Stimulated activated naive CD8-positive, alpha-beta T cell treated with anti-CD3 and anti-CD28 coated beads, Interleukin-15, Interleukin-2, amounts not matched to agents 100 ng/mL and 50 ng/mL, for 24 hours (primary cell): ENCODE measurements around the gene OPTN.

ENCODE experiments used
- H3K27ac Mint-ChIP-seq: one replicate; pipeline ENCODE4 v1.8.0; 2021; ENCODE audit warnings: mild to moderate bottlenecking, mixed read lengths
- H3K27me3 Mint-ChIP-seq: one replicate; pipeline ENCODE4 v1.8.0; 2021; ENCODE audit warnings: mixed read lengths
- H3K36me3 Mint-ChIP-seq: one replicate; pipeline ENCODE4 v1.8.0; 2021; ENCODE audit warnings: low read depth, mixed read lengths
- H3K4me1 Mint-ChIP-seq: one replicate; pipeline ENCODE4 v1.8.0; 2021; ENCODE audit warnings: low read depth, mixed read lengths
- H3K4me3 Mint-ChIP-seq: one replicate; pipeline ENCODE4 v1.8.0; 2021; ENCODE audit warnings: mild to moderate bottlenecking, mixed read lengths
- H3K9me3 Mint-ChIP-seq: one replicate; pipeline ENCODE4 v1.8.0; 2021; ENCODE audit warnings: mixed read lengths

Gene OPTN

GRCh38 chr10:13102002-13102794 lies 2.2 kb downstream of the OPTN start:
- H3K4me1 Mint-ChIP-seq, result peaks cover 57% of the 10 kb centered on the region
- no peaks in the 10 kb centered on the region for H3K36me3 Mint-ChIP-seq
- peak overlapping the region; percentile 9 for H3K4me3 Mint-ChIP-seq
- H3K9me3 Mint-ChIP-seq, result no peaks in the 10 kb centered on the region
- H3K27ac Mint-ChIP-seq, result peak overlapping the region; percentile 0
- H3K27me3 Mint-ChIP-seq, result no peaks in the 10 kb centered on the region

DNA sequence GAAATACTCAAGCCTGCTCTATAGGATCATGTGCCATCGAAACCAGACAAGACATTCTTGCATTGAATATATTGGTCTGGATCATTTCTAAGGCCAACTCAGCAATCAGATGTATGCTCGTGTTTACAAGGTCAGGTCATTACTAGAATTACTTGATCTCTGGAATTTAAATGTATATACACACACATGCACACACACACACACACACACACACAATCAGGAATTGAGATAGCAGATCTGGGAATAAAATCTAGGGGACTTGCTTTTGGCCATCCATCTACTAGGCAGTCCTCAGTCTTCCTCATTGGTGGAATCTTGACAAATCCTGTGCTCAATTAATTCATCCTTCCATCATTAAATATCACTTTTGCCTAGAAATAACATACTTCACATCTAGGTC lies 3.6 kb downstream of the OPTN start:
- H3K27ac Mint-ChIP-seq, result no peak overlapping the region
- no peaks in the 10 kb centered on the region for H3K9me3 Mint-ChIP-seq
- H3K4me3 Mint-ChIP-seq, result no peak overlapping the region
- H3K36me3 Mint-ChIP-seq, result no peaks in the 10 kb centered on the region
- no peaks in the 10 kb centered on the region for H3K27me3 Mint-ChIP-seq
- H3K4me1 Mint-ChIP-seq, result peaks cover 65% of the 10 kb centered on the region

DNA sequence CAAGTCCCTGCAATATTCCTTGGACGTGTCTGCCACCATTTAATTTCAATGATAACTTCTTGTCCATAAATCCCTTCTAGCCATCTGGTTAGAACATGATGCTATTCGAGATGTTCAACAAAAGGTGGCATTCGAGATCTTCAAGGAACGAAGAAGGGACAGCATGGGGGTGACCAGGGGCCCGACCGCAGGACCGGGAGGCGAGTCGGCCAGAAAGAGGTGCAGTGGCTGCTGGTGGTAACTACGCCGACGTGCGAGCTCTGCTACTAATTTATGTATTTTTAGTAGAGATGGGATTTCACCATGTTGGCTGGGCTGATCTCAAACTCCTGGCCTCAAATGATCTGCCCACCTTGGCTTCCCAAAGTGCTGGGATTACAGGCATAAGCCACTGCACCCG lies 4.7 kb downstream of the OPTN start:
- H3K4me3 Mint-ChIP-seq, result no peak overlapping the region
- H3K27ac Mint-ChIP-seq, result no peak overlapping the region
- H3K36me3 Mint-ChIP-seq, result no peaks in the 10 kb centered on the region
- H3K9me3 Mint-ChIP-seq, result no peaks in the 10 kb centered on the region
- H3K27me3 Mint-ChIP-seq, result no peaks in the 10 kb centered on the region
- H3K4me1 Mint-ChIP-seq, result peaks cover 71% of the 10 kb centered on the region

DNA sequence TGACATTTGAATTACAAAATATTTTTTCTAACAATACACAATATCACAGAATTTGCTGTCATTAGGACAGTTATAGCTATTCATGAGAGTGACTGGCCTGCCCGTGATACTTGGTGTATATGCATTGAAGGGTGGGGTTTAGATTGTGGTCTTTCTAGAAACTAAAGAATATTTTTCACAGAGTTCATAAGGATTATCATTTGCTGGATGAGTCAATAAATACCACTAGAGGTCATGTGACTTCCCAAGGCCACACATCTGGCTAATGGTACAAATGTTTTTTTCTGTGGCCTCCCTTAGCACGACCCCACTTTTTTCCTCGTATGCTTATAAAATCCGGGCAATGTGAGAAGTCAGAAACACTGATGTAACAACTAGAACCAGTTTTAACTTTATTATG lies 5.2 kb downstream of the OPTN start:
- Mint-ChIP-seq H3K27me3 (no peaks in the 10 kb centered on the region), H3K27ac (peak overlapping the region; percentile 78), H3K4me3 (no peak overlapping the region), H3K9me3 (no peaks in the 10 kb centered on the region), H3K36me3 (peaks cover 3% of the 10 kb centered on the region), H3K4me1 (peaks cover 74% of the 10 kb centered on the region)

- Mint-ChIP-seq H3K9me3 (no peaks in the 10 kb centered on the region), H3K36me3 (peaks cover 12% of the 10 kb centered on the region), H3K27ac (peak overlapping the region; percentile 34), H3K27me3 (no peaks in the 10 kb centered on the region), H3K4me3 (no peak overlapping the region), H3K4me1 (peaks cover 78% of the 10 kb centered on the region)
Measured at GRCh38 chr10:13106387-13107045, 6.6 kb downstream of the OPTN start.

DNA sequence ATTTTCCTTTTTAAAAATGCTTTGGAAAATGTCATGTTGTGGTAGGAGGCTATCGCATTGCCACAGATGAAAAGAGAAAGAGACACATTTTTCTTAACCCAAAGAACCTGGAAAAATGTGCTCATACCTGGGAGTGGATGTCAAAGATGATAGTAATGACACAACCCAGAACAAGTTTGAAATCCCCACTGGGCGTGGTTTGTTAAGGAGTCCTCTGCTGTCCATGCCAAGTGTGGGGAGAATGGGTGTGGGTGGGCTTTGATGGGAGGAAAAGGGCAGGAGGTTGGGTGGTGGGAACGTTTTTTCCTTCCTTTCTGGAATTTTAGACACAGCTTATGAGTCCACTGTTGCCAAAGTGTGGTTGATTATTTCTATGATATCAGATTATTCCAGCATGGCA lies 10.9 kb downstream of the OPTN start:
- no peaks in the 10 kb centered on the region for H3K27me3 Mint-ChIP-seq
- peak overlapping the region; percentile 72 for H3K27ac Mint-ChIP-seq
- H3K4me3 Mint-ChIP-seq, result peak overlapping the region; percentile 6
- H3K36me3 Mint-ChIP-seq, result peaks cover 34% of the 10 kb centered on the region
- H3K4me1 Mint-ChIP-seq, result peaks cover 54% of the 10 kb centered on the region
- no peaks in the 10 kb centered on the region for H3K9me3 Mint-ChIP-seq

DNA sequence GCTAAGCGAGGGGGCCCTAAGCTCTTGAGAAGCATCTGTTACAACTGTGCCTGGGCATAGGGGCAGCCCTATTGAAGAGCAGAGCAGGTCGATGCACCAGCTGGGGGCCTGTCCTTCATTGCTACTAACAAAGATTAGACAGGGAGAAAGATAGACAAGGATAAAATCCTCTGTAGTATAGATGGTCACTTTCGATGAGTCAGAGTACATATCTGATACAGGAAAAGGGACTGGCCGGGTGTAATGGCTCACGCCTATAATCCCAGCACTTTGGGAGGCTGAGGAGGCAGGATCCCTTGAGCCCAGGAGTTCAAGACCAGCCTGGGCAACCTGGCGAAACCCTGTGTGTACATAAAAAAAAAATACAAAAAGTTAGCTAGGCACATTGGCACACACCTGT lies 13.6 kb downstream of the OPTN start:
- Mint-ChIP-seq H3K4me1 (peaks cover 48% of the 10 kb centered on the region), H3K9me3 (no peaks in the 10 kb centered on the region), H3K27ac (no peak overlapping the region), H3K4me3 (no peak overlapping the region), H3K36me3 (peaks cover 50% of the 10 kb centered on the region), H3K27me3 (no peaks in the 10 kb centered on the region)

DNA sequence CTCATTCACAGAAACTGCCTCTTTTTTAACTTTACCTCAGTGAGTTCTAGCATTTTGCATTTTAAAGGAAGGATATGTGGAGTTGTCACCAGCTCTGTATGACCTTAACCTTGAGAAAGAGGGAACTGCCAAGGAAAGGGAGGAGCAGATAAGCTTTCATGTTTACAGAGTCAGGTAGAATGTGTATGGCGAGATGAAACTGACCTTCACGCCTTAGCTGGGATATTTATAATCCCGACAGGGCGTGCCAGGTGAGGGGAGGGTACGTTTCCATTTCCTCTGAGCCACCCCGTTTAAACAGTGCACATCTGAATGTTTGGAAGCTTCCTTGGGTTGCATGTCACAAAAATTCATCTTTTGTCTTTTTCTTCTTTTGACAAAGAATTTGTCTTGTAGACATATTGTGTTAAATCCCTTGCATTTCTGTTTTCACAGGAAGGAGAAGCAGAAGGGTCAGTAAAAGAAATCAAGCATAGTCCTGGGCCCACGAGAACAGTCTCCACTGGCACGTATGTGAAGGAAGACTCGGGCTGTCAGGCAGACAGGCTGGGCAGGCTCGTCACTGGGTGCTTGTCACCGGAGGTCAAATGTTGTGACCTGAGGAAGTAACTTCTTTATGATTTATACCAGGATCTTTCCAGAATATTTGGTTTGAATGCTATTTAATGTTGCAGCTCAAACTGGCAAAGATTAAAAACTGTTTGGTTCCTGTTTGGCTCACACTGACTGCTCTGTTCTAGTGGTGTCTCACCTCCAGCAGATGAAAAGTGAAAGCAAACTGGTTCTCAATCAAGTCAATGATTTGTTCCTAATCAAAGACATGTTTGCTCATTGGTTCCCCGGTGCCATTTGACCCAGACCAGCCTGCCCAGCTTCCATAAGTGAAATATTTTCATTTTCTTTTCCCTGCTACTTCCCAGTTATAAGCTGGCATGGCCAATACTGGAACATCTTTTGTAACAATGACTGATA lies 16.2 kb downstream of the OPTN start:
- H3K27me3 Mint-ChIP-seq, result no peaks in the 10 kb centered on the region
- H3K9me3 Mint-ChIP-seq, result no peaks in the 10 kb centered on the region
- peak overlapping the region; percentile 57 for H3K4me3 Mint-ChIP-seq
- H3K4me1 Mint-ChIP-seq, result peaks cover 28% of the 10 kb centered on the region
- peak overlapping the region; percentile 48 for H3K27ac Mint-ChIP-seq
- H3K36me3 Mint-ChIP-seq, result peaks cover 61% of the 10 kb centered on the region

GRCh38 chr10:13117841-13118783 lies 18.1 kb downstream of the OPTN start:
- H3K4me1 Mint-ChIP-seq, result peaks cover 22% of the 10 kb centered on the region
- H3K36me3 Mint-ChIP-seq, result peaks cover 69% of the 10 kb centered on the region
- H3K27me3 Mint-ChIP-seq, result no peaks in the 10 kb centered on the region
- H3K27ac Mint-ChIP-seq, result no peak overlapping the region
- no peak overlapping the region for H3K4me3 Mint-ChIP-seq
- H3K9me3 Mint-ChIP-seq, result no peaks in the 10 kb centered on the region

- Mint-ChIP-seq H3K27me3 (no peaks in the 10 kb centered on the region), H3K4me1 (peaks cover 22% of the 10 kb centered on the region), H3K27ac (no peak overlapping the region), H3K9me3 (no peaks in the 10 kb centered on the region), H3K36me3 (peaks cover 74% of the 10 kb centered on the region), H3K4me3 (no peak overlapping the region)
Measured at GRCh38 chr10:13118784-13119410, 18.9 kb downstream of the OPTN start.

DNA sequence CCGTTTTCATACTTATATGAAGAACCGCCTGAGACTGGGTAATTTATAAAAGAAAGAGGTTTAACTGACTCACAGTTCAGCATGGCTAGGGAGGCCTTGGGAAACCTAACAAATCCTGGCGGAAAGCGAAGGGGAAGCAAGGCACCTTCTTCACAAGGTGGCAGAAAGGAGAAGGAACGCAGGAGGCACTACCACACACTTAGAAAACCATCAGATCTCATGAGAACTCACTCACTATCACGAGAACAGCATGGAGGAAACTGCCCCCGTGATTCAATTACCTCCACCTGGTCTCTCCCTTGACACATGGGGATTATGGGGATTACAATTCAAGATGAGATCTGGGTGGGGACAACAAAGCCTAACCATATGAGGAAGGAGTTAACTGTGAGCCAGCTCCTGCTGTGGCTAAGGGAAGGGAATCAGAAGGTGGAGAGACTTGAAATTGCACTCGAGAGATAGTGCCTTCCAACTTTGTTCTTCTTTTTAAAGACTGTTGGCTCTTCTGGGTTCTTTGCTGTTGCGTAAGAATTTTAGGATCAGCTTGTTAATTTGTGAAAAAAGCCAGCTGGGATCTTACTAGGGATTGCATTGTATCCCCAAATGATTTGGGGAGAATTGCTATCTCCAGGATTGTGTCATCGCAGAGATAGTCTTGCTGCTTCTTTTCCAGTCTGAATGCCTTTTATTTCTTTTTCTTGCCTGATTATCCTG lies 21.0 kb downstream of the OPTN start:
- H3K36me3 Mint-ChIP-seq, result peaks cover 82% of the 10 kb centered on the region
- H3K4me3 Mint-ChIP-seq, result no peak overlapping the region
- H3K4me1 Mint-ChIP-seq, result peaks cover 18% of the 10 kb centered on the region
- no peak overlapping the region for H3K27ac Mint-ChIP-seq
- no peaks in the 10 kb centered on the region for H3K27me3 Mint-ChIP-seq
- no peaks in the 10 kb centered on the region for H3K9me3 Mint-ChIP-seq

- Mint-ChIP-seq H3K4me1 (peaks cover 12% of the 10 kb centered on the region), H3K36me3 (peaks cover 78% of the 10 kb centered on the region), H3K9me3 (no peaks in the 10 kb centered on the region), H3K27ac (no peak overlapping the region), H3K4me3 (no peak overlapping the region), H3K27me3 (no peaks in the 10 kb centered on the region)
Measured at GRCh38 chr10:13121500-13121854, 21.5 kb downstream of the OPTN start.

DNA sequence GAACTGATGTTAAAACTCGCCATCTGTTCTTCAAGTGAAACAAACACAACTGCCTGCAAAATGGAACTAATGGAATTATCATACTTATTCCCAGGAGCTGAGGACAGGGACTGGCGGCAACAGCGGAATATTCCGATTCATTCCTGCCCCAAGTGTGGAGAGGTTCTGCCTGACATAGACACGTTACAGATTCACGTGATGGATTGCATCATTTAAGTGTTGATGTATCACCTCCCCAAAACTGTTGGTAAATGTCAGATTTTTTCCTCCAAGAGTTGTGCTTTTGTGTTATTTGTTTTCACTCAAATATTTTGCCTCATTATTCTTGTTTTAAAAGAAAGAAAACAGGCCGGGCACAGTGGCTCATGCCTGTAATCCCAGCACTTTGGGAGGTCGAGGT lies 36.7 kb downstream of the OPTN start:
- Mint-ChIP-seq H3K4me1 (no peaks in the 10 kb centered on the region), H3K4me3 (no peak overlapping the region), H3K27ac (no peak overlapping the region), H3K27me3 (no peaks in the 10 kb centered on the region), H3K9me3 (no peaks in the 10 kb centered on the region), H3K36me3 (peaks cover 68% of the 10 kb centered on the region)
